Measurements from ENCODE around the gene GAS7. TPM values are rescaled to one million over a fixed set of nuclear protein-coding genes. Genes with fewer than 3 reads are reported as not detected.
"Not testable (repeated sequence)": the region's sequence is repeated elsewhere in the genome, so short reads cannot be mapped to it uniquely, and the experiment has no call there.

The GAS7 gene
- total and polyA plus RNA-seq, 10 of the 15 experiments (the other 5 are each of a cell fraction or from before 2014, with no cell fraction given), result 2.3 to 53.4 (median 24.0) TPM

- no peak for TF ChIP-seq SMAD1 (IDR thresholded peaks at IDR 0.05; ENCODE audit: low read depth, partially characterized antibody)
- peak in 1 of 2 experiments; percentile 43; a peak in 1 of 4 replicates for TF ChIP-seq ETV6 (conservative IDR thresholded peaks at IDR 0.05 in 1 of 2, IDR thresholded peaks at IDR 0.05 in 1 of 2; ENCODE audit: borderline replicate concordance in 1 of 2, low read depth in 1 of 2)
- no peak for TF ChIP-seq KLF5 (IDR thresholded peaks at IDR 0.05; ENCODE audit: partially characterized antibody)
- no peak for TF ChIP-seq IRF3 (IDR thresholded peaks at IDR 0.05)
- no peak for TF ChIP-seq SP1 (IDR thresholded peaks at IDR 0.05; ENCODE audit: low read depth, low read length)
- no peak for TF ChIP-seq RBBP5 (conservative IDR thresholded peaks at IDR 0.05)
- TF ChIP-seq SUZ12 (IDR thresholded peaks at IDR 0.05; ENCODE audit: unreplicated experiment), result no peak
- TF ChIP-seq RFX5 (IDR thresholded peaks at IDR 0.05; ENCODE audit: low read depth, low read length), result peak; percentile 33; the same call in 1 of the 2 replicates
- TF ChIP-seq SMARCA5 (IDR thresholded peaks at IDR 0.05), result no peak
Observed at GRCh38 chr17:10018461-10018891, 179.9 kb downstream of the GAS7 start (continued).

GRCh38 chr17:10016958-10017570 lies 181.3 kb downstream of the GAS7 start:
- H2AFZ ChIP-seq (ENCODE audit: control insufficient read depth, low read depth, low read length); BruUV-seq (replicated peaks); RAD21 ChIA-PET (ENCODE audit: unreplicated experiment); intact Hi-C loops (cut with micrococcal nuclease; ENCODE audit: unreplicated experiment); H3K4me3 ChIP-seq; H3K27me3 ChIP-seq (replicated peaks in 1 of 2; ENCODE audit: control insufficient read depth in 2 of 2, insufficient read depth in 2 of 2, low read length in 1 of 2); in situ Hi-C loops (cut with MboI); POLR2A ChIA-PET; H3K9me3 ChIP-seq (replicated peaks; ENCODE audit: control insufficient read depth, insufficient read depth, low read length); H3K36me3 ChIP-seq (ENCODE audit: control insufficient read depth in 2 of 2, insufficient read depth in 2 of 2, low read length in 1 of 2); DNase-seq (ENCODE audit: low read depth, low spot score); H3K79me2 ChIP-seq (ENCODE audit: control insufficient read depth, insufficient read depth, low read length); H3K4me2 ChIP-seq (ENCODE audit: control insufficient read depth, insufficient read depth); ATAC-seq; H4K20me1 ChIP-seq (ENCODE audit: control insufficient read depth, insufficient read depth); CTCF ChIA-PET; FAIRE-seq; H3K27ac ChIP-seq (ENCODE audit: control insufficient read depth, insufficient read depth); H3K9ac ChIP-seq (ENCODE audit: control insufficient read depth, insufficient read depth, low read length): not testable (repeated sequence)
- peaks cover 21% of the 10 kb centered on the region for H3K4me1 ChIP-seq (ENCODE audit: control insufficient read depth, insufficient read depth, low read length)
- SMC1A ChIA-PET (ENCODE audit: uncharacterized antibody, unreplicated experiment), result interaction anchor here (1.0 to 1.5 kb wide), 2 partner anchors 39 to 150 kb away, joined by 3 to 4 read pairs; no protein-coding TSS in a partner anchor
- 97% methylated on average over 14 of the region's 14 CpGs for WGBS (ENCODE audit: insufficient coverage, insufficient replicate concordance, low lambda C conversion rate, missing lambda C conversion rate)
